NCI-H460 (cell line): ENCODE data around the gene FOXL2. TPM values are rescaled to one million over a fixed set of nuclear protein-coding genes. Genes with fewer than 3 reads are reported as not detected.

ENCODE experiments used
- DNase-seq: peaks from one replicate; pipeline ENCODE4 v3.0.0-alpha.2; 2016; ENCODE audit warnings: low read depth; ENCODE audit errors: extremely low read depth
- total RNA-seq: library from RNA; depleted of rRNA; stranded (reverse); fragments of >200 nt; shearing (Covaris generic); gene quantifications from 2 replicates; pipeline ENCODE4 v1.2.3, GENCODE V29; 2014; rRNA removed

FOXL2 gene
- total RNA-seq, 1 experiment from 2014 or later = 2.7 TPM

DNA sequence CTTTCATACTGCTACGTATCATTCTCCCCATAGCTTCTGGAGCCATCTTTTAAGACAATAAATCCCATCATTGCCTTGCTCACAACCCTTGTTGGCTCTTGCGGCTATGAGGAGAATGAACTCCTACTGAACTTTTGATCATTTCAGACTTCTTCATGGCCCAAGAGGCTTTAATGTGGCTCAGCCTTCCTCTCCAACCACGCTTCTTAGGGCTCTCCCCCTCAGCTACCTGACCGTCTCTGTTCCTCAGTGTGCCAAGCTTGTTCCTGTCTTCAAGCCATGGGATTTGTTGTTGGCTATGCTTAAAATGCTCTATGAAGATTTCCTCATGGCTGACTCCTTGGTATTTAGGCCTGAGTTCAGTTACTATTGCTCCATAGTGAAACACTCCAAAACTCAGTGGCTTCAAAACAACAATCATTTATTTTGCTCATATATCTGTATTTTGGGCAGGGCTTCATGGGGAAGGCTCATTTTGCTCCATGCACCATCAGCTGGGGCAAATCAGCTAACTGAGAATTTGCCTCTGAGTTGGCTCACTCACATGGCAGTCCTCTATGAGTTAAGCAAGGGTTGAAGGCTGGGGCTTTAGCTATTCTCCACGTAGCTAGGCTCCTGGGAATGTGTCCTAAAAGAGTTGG is 47.5 kb downstream of the FOXL2 start:
- no peak for DNase-seq

- DNase-seq = no peak
Observed at GRCh38 chr3:138898708-138899107, 48.2 kb downstream of the FOXL2 start.

- DNase-seq = peak; percentile 32
Observed at GRCh38 chr3:138898301-138898700, 48.6 kb downstream of the FOXL2 start.

Other genes starting within 250 kb of the FOXL2 start
- 15.2 and 16.5 TPM in 2 replicates for gene PIK3CB, start 112.2 kb downstream of the FOXL2 start, total RNA-seq
- 1.8 and 2.9 TPM in 2 replicates for gene FOXL2NB, start 80 bp upstream of the FOXL2 start, total RNA-seq
- not detected in 2 replicates for gene PRR23A, start 59.1 kb upstream of the FOXL2 start, total RNA-seq
- gene PRR23B, start 73.8 kb upstream of the FOXL2 start, total RNA-seq = not detected in 2 replicates
- not detected in 2 replicates for gene PRR23C, start 97.8 kb upstream of the FOXL2 start, total RNA-seq